Transverse colon (tissue), 4 donors: Measurements from ENCODE around the gene LMO4. TPM values are rescaled to one million over a fixed set of nuclear protein-coding genes. Genes with fewer than 3 reads are reported as not detected.

Experiments
- DNase-seq: peaks from one replicate; pipeline ENCODE4 v3.0.0-alpha.2; 2019
- H3K27ac ChIP-seq, 4 donors: fragments of 200-600 bp; sonication (generic); 2 replicates each; pipeline ENCODE4 v1.5.1; 2016 to 2018; ENCODE audit warnings: inconsistent platforms in 4 of 4
- H3K27me3 ChIP-seq: fragments of 200-600 bp; sonication (generic); 2 replicates; pipeline ENCODE4 v1.5.1; 2017; ENCODE audit warnings: inconsistent platforms
- H3K36me3 ChIP-seq, 4 donors: fragments of 200-600 bp; sonication (generic); 2 replicates each; pipeline ENCODE4 v1.5.1; 2017 to 2019; ENCODE audit warnings: inconsistent platforms in 4 of 4
- H3K4me1 ChIP-seq, 4 donors: fragments of 200-600 bp; sonication (generic); 2 replicates each; pipeline ENCODE4 v1.5.1; 2017 to 2020; ENCODE audit warnings: inconsistent platforms in 4 of 4
- H3K4me3 ChIP-seq, 4 donors: fragments of 200-600 bp; sonication (generic); 1 replicate in 1 of 4; 2 replicates in 3 of 4; pipeline versions ENCODE4 v1.5.1 to v1.6.1; 2017 to 2019; ENCODE audit warnings: inconsistent platforms in 4 of 4
- H3K9me3 ChIP-seq, 2 donors: fragments of 200-600 bp; sonication (generic); 2 replicates each; pipeline ENCODE4 v1.5.1; 2017 to 2019; ENCODE audit warnings: inconsistent platforms in 2 of 2
- CTCF ChIP-seq, 5 experiments: fragments of 200-600 bp in 3 of 5; fragments of 450-650 bp in 2 of 5; sonication (generic) in 3 of 5; IDR thresholded peaks; 1 replicate in 2 of 5; 2 replicates in 3 of 5; pipeline ENCODE4 v1.5.1; 2016 to 2017; ENCODE audit warnings: antibody characterized with exemption in 5 of 5, inconsistent platforms in 3 of 5, mild to moderate bottlenecking in 2 of 5, moderate library complexity in 1 of 5
- EP300 ChIP-seq: sonication (generic); formaldehyde crosslinking; IDR thresholded peaks from one replicate; pipeline ENCODE4 v1.6.1; 2017; ENCODE audit warnings: antibody characterized with exemption, low read depth
- POLR2A ChIP-seq: fragments of 450-650 bp; IDR thresholded peaks from one replicate; pipeline ENCODE4 v1.6.1; 2016; ENCODE audit warnings: antibody characterized with exemption, mild to moderate bottlenecking, moderate library complexity
- POLR2AphosphoS5 ChIP-seq, 3 donors: sonication (generic); formaldehyde crosslinking; IDR thresholded peaks; one replicate each; pipeline ENCODE4 v1.6.1; 2016; ENCODE audit warnings: antibody characterized with exemption in 3 of 3
- WGBS, 2 donors: methylation state at CpG; one replicate each; pipeline ENCODE4 v1.1.5; 2018; ENCODE audit warnings: low coverage in 1 of 2; 5-methylcytosine and 5-hydroxymethylcytosine counted together
- in situ Hi-C, 4 donors: fragments of 200-750 bp; cut with MboI; loops; one replicate each; pipeline versions ENCODE4 v1.15.0 to v1.15.1; 2017; ENCODE audit warnings: low sequenced_read_pairs in 3 of 4, low pct_ligation_motif_present in 1 of 4, low pct_unique_long_range_greater_than_20kb in 1 of 4
- intact Hi-C: fragments of 100-400 bp; cut with DNase I; formaldehyde crosslinking; loops from one replicate; pipeline ENCODE4 v1.15.1; 2023; ENCODE audit warnings: low total_unique reads
- total RNA-seq, 4 donors: library from RNA; depleted of rRNA; stranded (reverse); fragments of >200 nt; gene quantifications; one replicate each; pipeline ENCODE4 v1.1.0, GENCODE V29; 2016

The LMO4 gene
- total RNA-seq, 4 donors from 2014 or later = 8.4 to 22.4 (median 16.4) TPM

DNA sequence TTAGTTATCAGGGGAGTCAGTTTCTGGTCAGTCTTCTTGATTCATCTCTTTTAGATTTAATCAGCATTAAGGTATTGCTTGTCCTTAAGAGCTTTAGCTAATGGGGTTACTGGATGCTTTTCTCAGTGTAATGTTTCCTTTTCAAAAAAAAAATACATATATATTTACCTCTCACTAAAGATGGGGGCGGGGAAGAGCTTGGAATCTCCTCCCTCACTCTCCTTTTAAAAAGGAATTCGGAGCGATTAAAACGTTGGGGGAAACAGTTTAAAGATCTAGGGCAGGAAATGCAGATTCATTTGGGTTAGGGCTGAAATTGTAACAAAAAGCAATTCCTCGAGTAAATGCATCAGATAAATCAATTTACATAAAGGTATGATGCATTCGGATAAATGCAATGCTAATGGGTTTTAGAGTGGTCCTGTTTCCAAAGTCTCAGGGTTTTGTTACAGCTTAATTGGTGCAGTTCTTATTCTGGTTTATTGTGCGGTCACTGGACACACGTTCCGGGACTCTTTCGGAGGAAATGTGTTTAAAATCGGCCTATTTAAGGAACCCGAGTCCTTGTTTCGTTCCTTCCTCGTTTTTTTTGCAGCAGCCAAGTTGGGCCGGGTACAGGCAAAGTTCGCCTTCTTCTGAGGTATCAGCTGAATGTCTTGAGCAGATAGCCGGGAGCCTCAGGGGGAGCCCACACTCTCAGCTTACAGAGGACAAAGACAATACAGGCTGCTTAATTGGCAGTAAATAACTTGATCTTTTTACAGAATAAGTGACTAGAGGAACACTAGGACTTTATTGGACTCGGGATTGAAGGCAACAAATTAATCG is 1.6 kb downstream of the LMO4 start:
- Histone ChIP-seq H3K27me3 (no peaks in the 10 kb centered on the region), H3K36me3 (no peaks in the 10 kb centered on the region), H3K9me3 (no peaks in the 10 kb centered on the region), H3K4me3 (peak overlapping the region; percentile 73 to 92 (median 80)), H3K27ac (peak overlapping the region; percentile 98 to 99 (median 99)), H3K4me1 (peaks cover 9 to 45% (median 31%) of the 10 kb centered on the region in 4 donors)
- intact Hi-C loops (loop anchor here (10.0 kb wide), 1 partner anchor 355 kb away; no protein-coding TSS in a partner anchor), in situ Hi-C loops (no loop called here)
- 1% methylated on average over 13 to 19 of the region's 19 CpGs for WGBS, 2 donors
- TF ChIP-seq POLR2AphosphoS5 (IDR thresholded peaks at IDR 0.05) (peak in 2 of 3 donors; percentile 12 to 26), CTCF (IDR thresholded peaks at IDR 0.05) (no peak)
- DNase-seq = peak; percentile 47

DNA sequence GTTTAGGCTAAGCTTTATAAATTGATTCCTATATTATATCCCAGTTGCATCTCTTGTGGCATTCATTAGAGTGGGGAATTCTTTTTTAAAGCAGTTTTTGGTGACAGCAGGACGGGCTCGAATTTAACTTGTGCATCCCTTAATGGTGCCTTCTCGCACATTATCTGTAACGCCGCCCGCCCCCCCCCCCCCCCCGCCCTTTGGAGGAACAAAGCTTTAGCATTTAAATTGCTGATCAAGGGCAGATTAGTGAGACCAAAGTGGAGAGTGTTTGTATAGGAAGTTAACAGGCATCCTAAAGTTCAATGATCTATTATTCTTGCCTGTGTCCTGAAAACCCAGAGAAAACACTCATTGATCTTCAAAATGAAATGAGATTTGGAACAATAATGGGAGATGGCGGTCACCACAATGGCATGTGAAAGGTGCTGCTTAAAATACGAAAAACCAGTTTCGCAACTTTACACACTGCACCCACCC is 2.2 kb downstream of the LMO4 start:
- WGBS, 2 donors = 0% methylated on average over 3 to 10 of the region's 10 CpGs
- Histone ChIP-seq H3K27ac (peak overlapping the region; percentile 98 to 99 (median 99)), H3K27me3 (no peaks in the 10 kb centered on the region), H3K36me3 (no peaks in the 10 kb centered on the region), H3K4me3 (peak overlapping the region; percentile 61 to 83 (median 76)), H3K9me3 (no peaks in the 10 kb centered on the region), H3K4me1 (peaks cover 12 to 50% (median 32%) of the 10 kb centered on the region in 4 donors)
- no peak for TF ChIP-seq POLR2AphosphoS5 (IDR thresholded peaks at IDR 0.05)
- TF ChIP-seq CTCF (IDR thresholded peaks at IDR 0.05) = no peak
- TF ChIP-seq POLR2A = no peak
- no peak for TF ChIP-seq EP300
- intact Hi-C loops = loop anchor here (10.0 kb wide), 1 partner anchor 354 kb away; no protein-coding TSS in a partner anchor
- in situ Hi-C loops = no loop called here
- no peak for DNase-seq

DNA sequence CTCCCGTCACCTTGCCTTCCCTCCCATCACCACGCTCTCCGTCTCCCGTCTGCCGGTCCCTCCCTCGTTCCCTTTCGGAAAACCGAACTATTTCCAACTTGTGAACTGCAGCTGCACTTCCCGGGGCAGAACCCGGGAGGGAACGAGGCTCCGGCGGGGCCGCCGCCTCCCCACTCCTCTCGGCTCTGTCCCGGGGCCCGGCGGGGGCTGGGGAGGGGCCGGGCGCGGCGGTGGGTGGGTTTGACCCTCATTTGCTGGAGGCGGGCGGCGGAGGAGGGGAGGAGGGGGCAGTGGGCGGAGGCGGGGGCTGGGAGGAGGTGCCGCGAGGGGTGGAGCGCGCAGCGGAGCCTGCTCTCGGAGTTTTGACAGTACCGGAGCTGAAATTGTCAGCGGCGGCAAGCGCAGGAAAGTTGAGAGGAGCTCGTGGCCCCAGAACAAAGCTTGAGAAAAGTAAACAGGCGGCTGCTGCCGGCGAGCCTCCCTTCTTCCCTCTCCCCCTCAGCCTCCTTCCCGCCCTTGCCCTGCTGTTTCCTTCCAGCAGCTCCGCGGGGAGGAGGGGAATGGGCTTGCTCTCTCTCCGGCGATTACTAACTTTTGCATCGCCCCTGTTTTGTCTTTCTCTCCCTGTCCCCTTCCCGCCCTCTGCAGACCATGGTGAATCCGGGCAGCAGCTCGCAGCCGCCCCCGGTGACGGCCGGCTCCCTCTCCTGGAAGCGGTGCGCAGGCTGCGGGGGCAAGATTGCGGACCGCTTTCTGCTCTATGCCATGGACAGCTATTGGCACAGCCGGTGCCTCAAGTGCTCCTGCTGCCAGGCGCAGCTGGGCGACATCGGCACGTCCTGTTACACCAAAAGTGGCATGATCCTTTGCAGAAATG is 2.9 kb downstream of the LMO4 start:
- intact Hi-C loops (loop anchor here (10.0 kb wide), 1 partner anchor 353 kb away; no protein-coding TSS in a partner anchor), in situ Hi-C loops (no loop called here)
- TF ChIP-seq CTCF (IDR thresholded peaks at IDR 0.05) (peak in 1 of 5 experiments; percentile 25), EP300 (no peak), POLR2AphosphoS5 (IDR thresholded peaks at IDR 0.05) (peak; percentile 45 to 72 (median 62)), POLR2A (peak; percentile 46)
- Histone ChIP-seq H3K9me3 (no peaks in the 10 kb centered on the region), H3K27ac (peak overlapping the region; percentile 98 to 99 (median 99)), H3K36me3 (no peaks in the 10 kb centered on the region), H3K4me1 (peaks cover 13 to 53% (median 33%) of the 10 kb centered on the region in 4 donors), H3K27me3 (no peaks in the 10 kb centered on the region), H3K4me3 (peak overlapping the region; percentile 61 to 83 (median 76))
- DNase-seq = peak; percentile 83
- WGBS, 2 donors = 0 to 1% methylated on average over 24 to 65 of the region's 65 CpGs
